GM21576 (cell line): ENCODE results near the gene DCAKD.

Source experiments
- ATAC-seq: cut with Tn5 transposase; IDR thresholded peaks from one replicate; pipeline ENCODE4 v1.9.1; 2021; ENCODE audit warnings: mild to moderate bottlenecking, moderate library complexity; ENCODE audit not compliant: unreplicated experiment

DCAKD gene

DNA sequence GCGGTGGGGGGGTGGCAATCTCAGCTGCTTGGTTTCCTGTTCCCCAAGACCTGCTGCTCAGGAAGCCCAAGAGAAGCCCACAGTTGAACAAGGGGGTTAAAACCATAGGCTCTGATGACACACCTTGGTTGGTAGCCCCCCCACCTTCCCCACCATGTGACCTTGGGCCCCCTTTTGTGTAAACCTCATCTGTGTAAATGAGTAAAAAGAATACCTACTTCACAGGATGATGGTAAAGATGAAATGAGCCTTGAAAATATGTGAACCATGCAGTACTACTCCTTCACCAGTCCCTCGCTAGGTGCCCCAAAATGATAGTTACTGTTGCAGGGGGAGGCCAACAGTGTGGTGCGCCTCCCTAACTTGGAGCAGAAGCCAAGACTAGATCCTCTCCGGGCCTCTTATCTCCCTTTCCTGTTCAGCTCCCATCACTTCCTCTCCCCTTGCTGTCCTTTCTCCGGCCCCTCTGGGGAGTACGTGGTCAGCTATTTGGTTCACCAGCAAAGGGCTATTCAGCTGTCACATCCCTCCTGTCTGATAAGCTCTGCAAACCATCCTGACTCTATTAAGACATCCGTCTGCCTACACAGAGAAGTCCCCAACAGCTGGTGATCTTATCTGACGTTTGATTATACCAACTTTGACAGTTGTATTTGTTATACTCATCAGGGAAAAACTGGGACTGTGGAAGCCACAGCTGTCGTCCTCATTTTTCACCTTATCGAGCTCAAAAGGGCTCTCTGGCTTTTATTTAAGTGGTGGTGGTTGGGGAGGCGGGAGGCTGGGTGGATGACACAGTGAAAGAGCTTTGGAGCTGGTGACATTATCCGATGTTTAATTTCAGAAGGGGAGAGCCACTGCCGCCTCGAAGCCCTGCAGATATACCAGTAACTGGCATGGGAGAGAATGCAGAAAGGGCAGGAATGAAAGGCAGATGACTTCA lies 19.9 kb downstream of the DCAKD start:
- ATAC-seq, result no peak

DNA sequence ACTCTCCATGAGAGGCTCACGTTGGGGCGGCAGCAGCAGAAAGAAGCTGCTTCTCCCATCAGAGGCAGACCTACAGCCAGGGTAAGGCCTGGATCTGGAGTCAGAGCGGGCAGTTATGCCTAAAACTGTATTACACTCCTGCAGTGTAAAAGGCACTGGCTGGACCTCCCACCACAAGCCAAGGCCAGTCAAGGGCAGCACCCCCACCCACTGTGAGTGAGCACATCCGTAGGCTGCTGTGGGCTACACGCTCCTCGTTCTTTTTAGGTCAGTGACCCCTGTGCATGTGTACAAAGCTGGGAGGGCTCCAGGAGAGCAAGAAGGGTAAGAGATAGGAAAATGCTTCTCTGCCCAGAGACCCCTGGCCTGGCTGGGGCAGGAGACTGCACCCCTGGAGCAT lies 20.7 kb downstream of the DCAKD start:
- ATAC-seq, result no peak

DNA sequence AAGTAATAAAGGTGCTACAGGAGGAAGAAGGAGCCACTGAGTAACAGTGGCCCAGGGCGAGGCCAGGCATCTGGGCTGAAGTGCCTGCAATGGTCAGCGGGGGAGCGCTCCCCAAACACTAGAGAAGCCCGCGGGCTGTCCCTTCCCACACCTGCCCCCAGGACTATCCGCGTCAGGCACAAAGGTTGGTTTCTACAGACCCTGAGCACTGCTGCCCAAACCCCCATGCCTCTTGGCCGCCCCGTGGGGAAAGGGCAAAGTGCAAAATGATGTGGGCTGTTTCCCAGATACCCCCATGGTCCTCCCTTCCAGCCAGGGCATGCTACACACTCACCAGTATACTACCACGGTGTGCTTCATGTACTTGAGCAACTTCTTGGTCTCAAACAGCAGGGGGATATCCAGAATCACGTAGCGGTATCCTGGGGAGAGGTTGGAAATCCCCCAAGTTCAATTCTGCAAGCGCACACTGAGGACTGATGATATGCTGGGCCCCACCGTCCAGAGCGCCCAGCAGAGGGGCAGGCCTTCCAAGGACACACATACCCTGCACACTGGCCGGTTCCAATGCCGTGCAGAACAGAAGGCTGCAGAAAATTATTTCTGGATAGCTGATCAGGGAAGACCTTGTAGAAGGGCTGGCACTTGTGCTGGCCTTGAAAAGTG lies 21.5 kb downstream of the DCAKD start:
- no peak for ATAC-seq

GRCh38 chr17:45029096-45029495 lies 22.3 kb downstream of the DCAKD start:
- ATAC-seq, result no peak

DNA sequence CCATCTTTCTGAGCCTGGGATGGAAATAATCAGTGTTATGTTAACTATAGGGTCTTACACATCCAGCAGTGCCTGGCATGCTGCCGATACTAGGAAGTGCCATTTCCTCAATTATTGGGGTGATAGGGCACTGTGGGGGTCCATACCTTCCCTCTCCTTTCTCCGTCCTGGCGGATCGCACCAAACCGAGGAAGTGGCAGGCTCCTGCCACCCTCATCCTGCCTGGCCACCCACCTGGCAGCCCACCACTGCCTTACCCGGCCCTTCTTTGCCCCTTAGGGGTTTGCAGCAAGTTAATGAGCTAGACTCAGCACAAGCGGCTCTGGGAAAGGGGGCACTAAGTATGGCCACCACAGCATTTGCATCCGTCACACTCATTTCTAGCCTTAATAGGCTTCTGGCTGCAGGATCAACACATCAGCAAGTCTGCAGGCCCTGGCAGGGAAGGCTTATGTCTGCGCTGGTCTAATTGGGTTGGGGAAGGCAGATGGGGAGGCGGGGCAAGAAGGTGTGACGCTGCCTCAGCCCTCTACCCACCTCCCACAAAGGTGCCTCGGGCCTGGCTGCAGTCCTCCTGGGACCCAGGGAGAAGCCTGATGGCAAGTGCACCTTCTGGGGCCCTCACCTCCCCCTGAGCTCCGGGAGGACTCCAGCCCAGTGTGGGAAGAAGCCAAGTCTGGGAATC lies 28.6 kb downstream of the DCAKD start:
- no peak for ATAC-seq

- ATAC-seq, result no peak
These were observed 29.2 kb downstream of the DCAKD start for GRCh38 chr17:45022288-45022648.

- no peak for ATAC-seq
These were observed 29.7 kb downstream of the DCAKD start for GRCh38 chr17:45021607-45022287.

GRCh38 chr17:45020354-45021138 lies 30.9 kb downstream of the DCAKD start:
- no peak for ATAC-seq

GRCh38 chr17:45018848-45019711 lies 32.4 kb downstream of the DCAKD start:
- ATAC-seq, result no peak

- no peak for ATAC-seq
These were observed 33.0 kb downstream of the DCAKD start for GRCh38 chr17:45018514-45018847.

GRCh38 chr17:45016823-45017222 lies 34.6 kb downstream of the DCAKD start:
- ATAC-seq, result no peak

- no peak for ATAC-seq
These were observed 35.2 kb downstream of the DCAKD start for GRCh38 chr17:45016237-45016636.

DNA sequence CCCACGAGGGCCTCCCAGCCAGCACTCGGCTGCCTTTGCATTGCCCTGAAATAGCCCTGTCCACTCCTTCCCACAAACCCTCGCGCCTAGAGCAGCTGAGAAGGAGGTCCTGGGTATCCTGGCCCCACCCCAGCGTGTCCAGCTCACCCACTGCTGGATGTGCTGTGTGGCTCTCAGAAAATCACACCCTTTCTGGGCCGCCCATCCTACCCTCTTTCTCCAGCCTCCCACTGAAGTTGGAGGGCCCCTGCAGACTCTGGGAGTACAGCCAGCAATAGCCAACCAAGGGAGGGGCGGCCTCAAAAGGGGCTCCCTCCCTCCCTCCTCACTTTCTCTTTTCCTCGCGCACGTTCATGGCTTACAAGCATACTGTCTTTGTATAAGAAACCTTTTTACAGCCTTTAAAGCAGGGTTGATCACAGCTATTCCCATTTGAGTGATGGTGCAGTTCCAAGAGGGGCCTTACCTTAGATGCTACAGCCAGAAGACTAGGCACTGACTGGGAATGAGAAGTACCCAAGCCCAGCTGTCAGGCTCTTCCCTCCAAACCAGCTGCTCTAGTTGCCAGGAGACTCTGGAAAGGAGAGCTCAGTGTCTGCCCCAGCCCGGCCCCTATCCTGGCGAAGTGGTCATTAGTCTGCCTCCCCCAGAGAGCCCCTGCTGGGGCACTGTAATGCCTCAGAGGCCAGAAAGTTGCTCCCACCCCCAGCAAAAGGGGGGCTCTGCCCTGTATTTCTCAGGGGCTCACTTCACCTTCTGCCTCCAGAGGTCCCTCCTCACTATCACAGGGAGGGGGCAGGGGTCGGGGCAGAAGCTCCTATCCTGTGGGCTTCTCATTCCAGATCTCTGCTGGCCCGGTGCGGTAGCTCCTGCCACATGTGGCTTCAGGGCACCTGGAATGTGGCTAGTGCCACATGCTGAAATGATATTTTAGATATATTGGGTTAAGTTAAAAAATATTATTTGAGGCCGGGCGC lies 38.1 kb downstream of the DCAKD start:
- ATAC-seq, result no peak

DNA sequence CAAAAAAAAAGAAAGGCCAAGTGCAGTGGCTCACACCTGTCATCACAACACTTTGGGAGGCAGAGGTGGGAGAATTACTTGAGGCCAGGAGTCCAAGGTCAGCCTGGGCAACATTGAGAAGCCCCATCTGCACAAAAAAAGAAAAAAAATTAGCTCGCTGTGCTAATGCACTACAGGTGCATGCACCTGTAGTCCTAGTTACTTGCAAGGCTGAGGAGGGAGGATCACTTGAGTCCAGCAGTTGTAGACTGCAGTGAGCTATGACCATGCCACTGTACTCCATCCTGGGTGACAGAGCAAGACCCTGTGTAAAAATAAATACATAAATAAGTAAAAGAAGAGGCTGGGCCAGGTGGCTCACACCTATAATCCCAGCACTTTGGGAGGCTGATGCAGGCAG lies 39.7 kb downstream of the DCAKD start:
- no peak for ATAC-seq

GRCh38 chr17:45009676-45010467 lies 41.6 kb downstream of the DCAKD start:
- ATAC-seq, result no peak

- ATAC-seq, result no peak
These were observed 43.2 kb downstream of the DCAKD start for GRCh38 chr17:45008216-45008615.

GRCh38 chr17:45006927-45007461 lies 44.4 kb downstream of the DCAKD start:
- no peak for ATAC-seq
